OCI-LY7 (cell line): ENCODE measurements around the gene MRPS10. TPM values are rescaled to one million over a fixed set of nuclear protein-coding genes. Genes with fewer than 3 reads are reported as not detected.

Source experiments
- BruUV-seq: library from RNA; stranded (reverse); fragments of 400-500 nt; replicated peaks from 2 replicates; lab custom pipeline; 2021; lab: Mats Ljungman, UMichigan
- CTCF ChIA-PET: fragments of 300-600 bp; sonication (Branson Sonifier 250); formaldehyde crosslinking; loops from one replicate; lab custom pipeline; 2022; ENCODE audit warnings: antibody characterized with exemption; ENCODE audit not compliant: unreplicated experiment; lab: Charles Lee
- POLR2A ChIA-PET: fragments of 300-600 bp; sonication (Branson Sonifier 250); formaldehyde crosslinking; loops from one replicate; lab custom pipeline; 2022; ENCODE audit warnings: antibody characterized with exemption; lab: Charles Lee
- DNase-seq: peaks from one replicate; pipeline ENCODE4 v3.0.0-alpha.2; 2015; ENCODE audit warnings: low spot score
- H2AFZ ChIP-seq: fragments of 200-600 bp; sonication (generic), shearing (Covaris generic); 2 replicates; pipeline ENCODE4 v1.6.1; 2014; ENCODE audit warnings: mild to moderate bottlenecking, antibody characterized with exemption, low read length, moderate library complexity
- H3K27ac ChIP-seq: fragments of 200-600 bp; sonication (generic); 2 replicates; pipeline ENCODE4 v1.5.1; 2014; ENCODE audit warnings: mixed run types, low read depth, mild to moderate bottlenecking, moderate library complexity, low read length, inconsistent platforms; ENCODE audit not compliant: poor library complexity, severe bottlenecking
- H3K36me3 ChIP-seq: fragments of 200-600 bp; sonication (generic); 2 replicates; pipeline ENCODE4 v1.6.1; 2014; ENCODE audit warnings: mild to moderate bottlenecking, antibody characterized with exemption, low read length, moderate library complexity, mixed read lengths; ENCODE audit not compliant: insufficient read depth
- H3K4me1 ChIP-seq: fragments of 200-600 bp; sonication (generic); 2 replicates; pipeline ENCODE4 v1.5.1; 2014; ENCODE audit warnings: mild to moderate bottlenecking, low read length; ENCODE audit not compliant: insufficient read depth, poor library complexity, severe bottlenecking
- H3K4me2 ChIP-seq: fragments of 200-600 bp; sonication (generic); 2 replicates; pipeline ENCODE4 v1.6.1; 2014; ENCODE audit warnings: mild to moderate bottlenecking, low read length
- H3K4me3 ChIP-seq: fragments of 200-600 bp; sonication (generic); 2 replicates; pipeline ENCODE4 v1.5.1; 2014; ENCODE audit warnings: mild to moderate bottlenecking, low read depth, low read length; ENCODE audit not compliant: poor library complexity, severe bottlenecking
- H3K79me2 ChIP-seq: fragments of 200-600 bp; sonication (generic); 2 replicates; pipeline ENCODE4 v1.6.1; 2016; ENCODE audit warnings: low read depth, mild to moderate bottlenecking, low read length, moderate library complexity, mixed read lengths; ENCODE audit not compliant: insufficient read depth
- H3K9me2 ChIP-seq: fragments of 200-600 bp; sonication (generic); 2 replicates; pipeline ENCODE4 v1.6.1; 2016; ENCODE audit warnings: mild to moderate bottlenecking, low read length, mixed read lengths; ENCODE audit not compliant: insufficient read depth
- H3K9me3 ChIP-seq: fragments of 200-600 bp; sonication (generic); 2 replicates; pipeline ENCODE4 v1.6.1; 2014; ENCODE audit warnings: mild to moderate bottlenecking, mixed run types, low read length, mixed read lengths
- H4K20me1 ChIP-seq: fragments of 200-600 bp; sonication (generic); 2 replicates; pipeline ENCODE4 v1.6.1; 2014; ENCODE audit warnings: mild to moderate bottlenecking, antibody characterized with exemption, low read length, moderate library complexity, mixed read lengths; ENCODE audit not compliant: insufficient read depth
- EZH2phosphoT487 ChIP-seq: fragments of 200-600 bp; sonication (generic); IDR thresholded peaks from 2 replicates; pipeline ENCODE4 v1.6.1; 2018; ENCODE audit warnings: low read depth, borderline replicate concordance, mild to moderate bottlenecking, mixed run types, antibody characterized with exemption, low read length, moderate library complexity, mixed read lengths
- intact Hi-C: fragments of 100-400 bp; cut with micrococcal nuclease; formaldehyde crosslinking; loops from one replicate; pipeline ENCODE4 v1.10.0; 2022; ENCODE audit not compliant: unreplicated experiment
- total RNA-seq, 2 experiments: library from RNA; depleted of rRNA in 1 of 2; stranded (reverse); fragments of >200 nt in 1 of 2; shearing (Covaris generic) in 1 of 2; gene quantifications; 2 replicates each; pipeline ENCODE4 v1.2.3, GENCODE V29; 2014 to 2022
- TF ChIP-seq, protein P1 (sequence below): fragments of 200-600 bp; sonication (generic); conservative IDR thresholded peaks from 2 replicates; pipeline ENCODE4 v1.5.1; 2014; ENCODE audit warnings: mild to moderate bottlenecking, antibody characterized with exemption, low read length, moderate library complexity, mixed read lengths

The MRPS10 gene
- total RNA-seq, 2 experiments from 2014 or later = 25.8 to 45.0 TPM

DNA sequence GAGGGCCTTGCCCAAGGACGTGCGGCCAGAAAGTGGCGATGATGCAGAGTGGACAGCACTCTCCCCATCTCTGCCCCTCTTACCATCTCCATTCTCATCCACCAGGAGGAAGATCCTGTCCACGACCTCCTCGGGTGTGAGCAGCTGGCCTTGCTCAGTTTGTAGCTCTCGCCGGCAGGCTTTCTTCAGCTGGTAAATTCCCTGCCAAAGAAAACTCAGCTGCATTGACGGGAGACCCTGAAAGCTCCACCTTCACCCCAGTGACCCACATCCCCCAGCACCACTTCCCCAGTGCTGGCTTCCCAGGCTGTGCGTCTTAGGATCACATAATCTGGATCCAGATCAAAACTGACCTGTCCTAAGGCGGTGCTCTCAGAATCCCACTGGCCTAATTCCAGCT, 32.1 kb downstream of the MRPS10 start:
- intact Hi-C loops = no loop called here
- TF ChIP-seq EZH2phosphoT487 = no peak
- TF ChIP-seq, protein P1, sequence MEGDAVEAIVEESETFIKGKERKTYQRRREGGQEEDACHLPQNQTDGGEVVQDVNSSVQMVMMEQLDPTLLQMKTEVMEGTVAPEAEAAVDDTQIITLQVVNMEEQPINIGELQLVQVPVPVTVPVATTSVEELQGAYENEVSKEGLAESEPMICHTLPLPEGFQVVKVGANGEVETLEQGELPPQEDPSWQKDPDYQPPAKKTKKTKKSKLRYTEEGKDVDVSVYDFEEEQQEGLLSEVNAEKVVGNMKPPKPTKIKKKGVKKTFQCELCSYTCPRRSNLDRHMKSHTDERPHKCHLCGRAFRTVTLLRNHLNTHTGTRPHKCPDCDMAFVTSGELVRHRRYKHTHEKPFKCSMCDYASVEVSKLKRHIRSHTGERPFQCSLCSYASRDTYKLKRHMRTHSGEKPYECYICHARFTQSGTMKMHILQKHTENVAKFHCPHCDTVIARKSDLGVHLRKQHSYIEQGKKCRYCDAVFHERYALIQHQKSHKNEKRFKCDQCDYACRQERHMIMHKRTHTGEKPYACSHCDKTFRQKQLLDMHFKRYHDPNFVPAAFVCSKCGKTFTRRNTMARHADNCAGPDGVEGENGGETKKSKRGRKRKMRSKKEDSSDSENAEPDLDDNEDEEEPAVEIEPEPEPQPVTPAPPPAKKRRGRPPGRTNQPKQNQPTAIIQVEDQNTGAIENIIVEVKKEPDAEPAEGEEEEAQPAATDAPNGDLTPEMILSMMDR = no peak
- Histone ChIP-seq H3K4me1 (no peaks in the 10 kb centered on the region), H3K27ac (no peak overlapping the region), H3K79me2 (no peaks in the 10 kb centered on the region), H3K36me3 (no peaks in the 10 kb centered on the region), H3K9me3 (no peaks in the 10 kb centered on the region), H3K4me3 (no peak overlapping the region), H3K9me2 (no peaks in the 10 kb centered on the region), H3K4me2 (no peak overlapping the region), H2AFZ (no peak overlapping the region), H4K20me1 (no peaks in the 10 kb centered on the region)
- ChIA-PET POLR2A (no interaction called here), CTCF (no interaction called here)
- no TSS peak for BruUV-seq
- DNase-seq = no peak

DNA sequence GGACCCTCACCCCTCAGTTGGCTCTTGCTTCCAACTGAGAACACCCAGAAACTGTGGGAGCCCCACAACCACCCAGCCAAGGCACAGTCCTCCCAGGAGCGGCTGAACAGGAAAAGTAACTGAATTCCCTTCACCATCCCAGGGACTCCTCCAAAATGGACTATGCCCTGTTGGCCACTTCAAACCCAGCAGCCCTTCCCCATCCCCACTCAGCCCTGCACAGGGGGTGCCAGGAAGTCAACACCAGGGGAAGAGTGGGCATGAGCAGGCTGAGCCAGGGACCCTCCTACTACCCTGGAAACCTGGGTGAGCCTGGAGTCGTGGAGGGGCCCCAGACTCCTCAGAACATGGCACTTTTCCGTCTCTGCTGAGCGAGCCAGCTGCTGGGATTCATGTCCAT, 33.2 kb downstream of the MRPS10 start:
- ChIA-PET POLR2A (no interaction called here), CTCF (no interaction called here)
- no peaks in the 10 kb centered on the region for H3K79me2 ChIP-seq
- no peaks in the 10 kb centered on the region for H3K9me2 ChIP-seq
- H3K4me3 ChIP-seq = no peak overlapping the region
- no peaks in the 10 kb centered on the region for H3K36me3 ChIP-seq
- DNase-seq = no peak
- H3K9me3 ChIP-seq = no peaks in the 10 kb centered on the region
- no peak overlapping the region for H3K27ac ChIP-seq
- TF ChIP-seq, protein P1 = no peak
- TF ChIP-seq EZH2phosphoT487 = no peak
- no peaks in the 10 kb centered on the region for H4K20me1 ChIP-seq
- no peak overlapping the region for H2AFZ ChIP-seq
- no peak overlapping the region for H3K4me2 ChIP-seq
- no TSS peak for BruUV-seq
- intact Hi-C loops = no loop called here
- H3K4me1 ChIP-seq = no peaks in the 10 kb centered on the region

DNA sequence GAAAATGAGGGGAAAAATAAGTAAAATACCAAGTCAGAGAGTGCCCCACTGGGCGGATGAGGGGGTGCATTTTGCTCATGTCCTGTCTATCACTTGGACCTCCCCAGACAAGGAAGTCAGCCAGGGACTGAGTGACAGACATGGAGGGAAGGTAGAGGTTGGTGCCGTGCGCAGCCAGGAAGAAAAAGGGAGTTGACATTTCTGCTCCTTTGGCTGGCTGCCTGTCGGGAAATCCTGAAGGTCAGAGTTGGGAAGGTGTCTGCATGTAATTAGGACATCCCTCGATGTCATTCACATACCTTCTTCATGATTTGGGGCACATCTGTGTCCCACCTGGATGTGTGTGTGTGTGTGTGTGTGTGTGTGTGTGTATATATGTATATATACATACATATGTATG, 35.6 kb downstream of the MRPS10 start:
- no peaks in the 10 kb centered on the region for H4K20me1 ChIP-seq
- H3K27ac ChIP-seq = no peak overlapping the region
- intact Hi-C loops = no loop called here
- H3K79me2 ChIP-seq = no peaks in the 10 kb centered on the region
- no peak for DNase-seq
- no peak overlapping the region for H3K4me2 ChIP-seq
- no peaks in the 10 kb centered on the region for H3K9me2 ChIP-seq
- H3K4me3 ChIP-seq = no peak overlapping the region
- CTCF ChIA-PET = no interaction called here
- POLR2A ChIA-PET = no interaction called here
- TF ChIP-seq, protein P1 = no peak
- TF ChIP-seq EZH2phosphoT487 = no peak
- H3K9me3 ChIP-seq = no peaks in the 10 kb centered on the region
- no TSS peak for BruUV-seq
- H3K36me3 ChIP-seq = no peaks in the 10 kb centered on the region
- no peak overlapping the region for H2AFZ ChIP-seq
- no peaks in the 10 kb centered on the region for H3K4me1 ChIP-seq
